HG03469 (cell line): ENCODE measurements around the gene CARF.
"Not testable (repeated sequence)": the region's sequence is repeated elsewhere in the genome, so short reads cannot be mapped to it uniquely, and the experiment has no call there.

ENCODE experiments used
- ATAC-seq: cut with Tn5 transposase; IDR thresholded peaks from one replicate; pipeline ENCODE4 v1.9.1; 2021; ENCODE audit warnings: mild to moderate bottlenecking, moderate library complexity, moderate number of reproducible peaks; ENCODE audit not compliant: unreplicated experiment

CARF gene

GRCh38 chr2:202933139-202933510 is 21.1 kb downstream of the CARF start:
- no peak for ATAC-seq

- no peak for ATAC-seq
Measured at GRCh38 chr2:202933958-202934357, 21.9 kb downstream of the CARF start.

- no peak for ATAC-seq
Measured at GRCh38 chr2:202934456-202934855, 22.4 kb downstream of the CARF start.

GRCh38 chr2:202938960-202939359 is 26.9 kb downstream of the CARF start:
- no peak for ATAC-seq

- ATAC-seq, result no peak
Measured at GRCh38 chr2:202941771-202942170, 29.7 kb downstream of the CARF start.

- ATAC-seq, result no peak
Measured at GRCh38 chr2:202944408-202944807, 32.3 kb downstream of the CARF start.

- no peak for ATAC-seq
Measured at GRCh38 chr2:202944816-202945215, 32.7 kb downstream of the CARF start.

- no peak for ATAC-seq
Measured at GRCh38 chr2:202945497-202945896, 33.4 kb downstream of the CARF start.

GRCh38 chr2:202949333-202949732 is 37.3 kb downstream of the CARF start:
- not testable (repeated sequence) for ATAC-seq

GRCh38 chr2:202950592-202950991 is 38.5 kb downstream of the CARF start:
- ATAC-seq, result no peak

GRCh38 chr2:202960524-202960923 is 48.4 kb downstream of the CARF start:
- ATAC-seq, result no peak

GRCh38 chr2:202963712-202964111 is 51.6 kb downstream of the CARF start:
- no peak for ATAC-seq

GRCh38 chr2:202965810-202966460 is 53.9 kb downstream of the CARF start:
- ATAC-seq, result peak; percentile 56

GRCh38 chr2:202969404-202969803 is 57.3 kb downstream of the CARF start:
- not testable (repeated sequence) for ATAC-seq

GRCh38 chr2:202976809-202977208 is 64.7 kb downstream of the CARF start:
- no peak for ATAC-seq

GRCh38 chr2:202982779-202983491 is 70.9 kb downstream of the CARF start:
- ATAC-seq, result no peak

- ATAC-seq, result no peak
Measured at GRCh38 chr2:202989749-202990148, 77.7 kb downstream of the CARF start.

- no peak for ATAC-seq
Measured at GRCh38 chr2:202990501-202990900, 78.4 kb downstream of the CARF start.

- ATAC-seq, result not testable (repeated sequence)
Measured at GRCh38 chr2:202997113-202997512, 85.0 kb downstream of the CARF start.

- no peak for ATAC-seq
Measured at GRCh38 chr2:203002054-203002821, 90.2 kb downstream of the CARF start.

GRCh38 chr2:203003716-203004115 is 91.6 kb downstream of the CARF start:
- ATAC-seq, result no peak
